Panc1 (cell line): ENCODE data around the gene SCLT1. TPM values are rescaled to one million over a fixed set of nuclear protein-coding genes. Genes with fewer than 3 reads are reported as not detected.

Experiments used
- ATAC-seq: fragments of 200-7000 bp; cut with Tn5 transposase; 2 replicates; pipeline ENCODE4 v1.9.1; 2020; ENCODE audit warnings: mild to moderate bottlenecking, moderate library complexity
- BruUV-seq: library from RNA; stranded (reverse); fragments of 400-500 nt; replicated peaks from 2 replicates; lab custom pipeline; 2021; lab: Mats Ljungman, UMichigan
- CTCF ChIA-PET: fragments of 300-600 bp; sonication (Branson Sonifier 250); formaldehyde crosslinking; loops from one replicate; lab custom pipeline; 2022; ENCODE audit warnings: antibody characterized with exemption; lab: Charles Lee
- POLR2A ChIA-PET: fragments of 300-600 bp; sonication (Branson Sonifier 250); formaldehyde crosslinking; loops from one replicate; lab custom pipeline; 2022; ENCODE audit warnings: antibody characterized with exemption; lab: Charles Lee
- DNase-seq: peaks from one replicate; pipeline ENCODE4 v3.0.0-alpha.2; 2010; ENCODE audit warnings: low read depth, low spot score
- H3K27ac ChIP-seq: 2 replicates; pipeline ENCODE4 v1.5.1; 2011; ENCODE audit warnings: mild to moderate bottlenecking, low read length, inconsistent platforms
- H3K27me3 ChIP-seq: fragments of 200-500 bp; sonication (Bioruptor generic); 2 replicates; pipeline ENCODE4 v1.6.0; 2014; ENCODE audit warnings: low read length, inconsistent platforms; ENCODE audit not compliant: control insufficient read depth, insufficient read depth
- H3K36me3 ChIP-seq: fragments of 200-500 bp; sonication (Bioruptor generic); 2 replicates; pipeline ENCODE4 v1.5.1; 2014; ENCODE audit warnings: inconsistent platforms, mild to moderate bottlenecking, low read length, moderate library complexity; ENCODE audit not compliant: control insufficient read depth, insufficient read depth
- H3K4me1 ChIP-seq: 2 replicates; pipeline ENCODE4 v1.5.1; 2011; ENCODE audit warnings: inconsistent platforms, mild to moderate bottlenecking, low read length, moderate library complexity; ENCODE audit not compliant: control insufficient read depth, insufficient read depth
- H3K4me3 ChIP-seq, 2 experiments: 2 replicates each; pipeline ENCODE4 v1.5.1; 2011 to 2012; ENCODE audit warnings: low read depth in 2 of 2, low read length in 2 of 2, mild to moderate bottlenecking in 2 of 2, inconsistent platforms in 1 of 2, moderate library complexity in 1 of 2
- H3K9me3 ChIP-seq: fragments of 200-500 bp; sonication (Bioruptor generic); 2 replicates; pipeline ENCODE4 v1.5.1; 2014; ENCODE audit warnings: low read depth, mild to moderate bottlenecking, inconsistent platforms, low read length, moderate library complexity; ENCODE audit not compliant: control insufficient read depth, insufficient read depth
- POLR2AphosphoS5 ChIP-seq: IDR thresholded peaks from 2 replicates; pipeline ENCODE4 v1.6.1; 2012; ENCODE audit warnings: mild to moderate bottlenecking, low read depth, low read length, moderate library complexity
- SIN3A ChIP-seq: IDR thresholded peaks from 2 replicates; pipeline ENCODE4 v1.6.1; 2012; ENCODE audit warnings: low read depth, mild to moderate bottlenecking, low read length, moderate library complexity, borderline replicate concordance; ENCODE audit not compliant: insufficient read depth
- TCF7L2 ChIP-seq: IDR thresholded peaks from 2 replicates; pipeline ENCODE4 v1.6.1; 2011; ENCODE audit warnings: mild to moderate bottlenecking, low read depth, low read length, inconsistent platforms
- in situ Hi-C: cut with HindIII; loops from 2 replicates; pipeline ENCODE4 v1.10.0; 2016; ENCODE audit warnings: low sequenced_read_pairs, low pct_unique_long_range_greater_than_20kb
- intact Hi-C: fragments of 100-400 bp; cut with micrococcal nuclease; formaldehyde crosslinking; loops from one replicate; pipeline ENCODE4 v1.10.0; 2022; ENCODE audit not compliant: unreplicated experiment
- total RNA-seq: library from RNA; stranded (reverse); gene quantifications from one replicate; pipeline ENCODE4 v1.2.1, GENCODE V29; 2021; ENCODE audit not compliant: unreplicated experiment
- TF ChIP-seq, protein P1 (sequence below): fragments of 450-650 bp; IDR thresholded peaks from 2 replicates; pipeline ENCODE4 v1.5.1; 2017; ENCODE audit warnings: mild to moderate bottlenecking
- TF ChIP-seq, protein P2 (sequence below), 2 experiments: IDR thresholded peaks; 2 replicates each; pipeline ENCODE4 v1.6.1; 2011 to 2012; ENCODE audit warnings: low read depth in 2 of 2, control low read depth in 1 of 2, low read length in 1 of 2, mild to moderate bottlenecking in 1 of 2, moderate library complexity in 1 of 2; ENCODE audit not compliant: insufficient read depth in 1 of 2

Gene SCLT1
- total RNA-seq, 1 experiment from 2014 or later = 9.7 TPM

DNA sequence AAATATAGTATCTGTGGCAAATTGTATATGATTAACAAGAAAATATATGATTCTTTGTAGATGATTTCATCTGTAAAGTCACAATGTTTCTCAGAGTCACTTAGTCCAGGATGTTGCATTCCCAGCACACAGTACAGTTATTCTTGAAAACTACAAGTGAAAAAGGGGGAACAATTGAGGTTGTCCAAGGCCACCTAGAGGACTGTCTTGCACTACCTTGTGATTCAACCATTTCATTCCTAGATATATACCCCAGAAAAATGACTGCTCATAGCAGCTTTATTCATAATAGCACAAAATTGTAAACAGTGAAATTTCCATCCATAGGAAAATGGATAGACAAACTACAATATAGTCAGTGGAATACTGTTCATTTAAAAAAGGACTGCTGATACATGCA, 18.6 kb upstream of the SCLT1 start:
- DNase-seq (no peak), ATAC-seq (no peak)
- Histone ChIP-seq H3K36me3 (no peaks in the 10 kb centered on the region), H3K4me1 (no peaks in the 10 kb centered on the region), H3K27ac (no peak overlapping the region), H3K9me3 (no peaks in the 10 kb centered on the region), H3K27me3 (no peaks in the 10 kb centered on the region), H3K4me3 (no peak overlapping the region)
- no TSS peak for BruUV-seq
- intact Hi-C loops = no loop called here
- ChIA-PET POLR2A (no interaction called here), CTCF (no interaction called here)
- in situ Hi-C loops = no loop called here
- TF ChIP-seq POLR2AphosphoS5 (no peak), TCF7L2 (no peak), SIN3A (no peak)
- TF ChIP-seq, protein P1, sequence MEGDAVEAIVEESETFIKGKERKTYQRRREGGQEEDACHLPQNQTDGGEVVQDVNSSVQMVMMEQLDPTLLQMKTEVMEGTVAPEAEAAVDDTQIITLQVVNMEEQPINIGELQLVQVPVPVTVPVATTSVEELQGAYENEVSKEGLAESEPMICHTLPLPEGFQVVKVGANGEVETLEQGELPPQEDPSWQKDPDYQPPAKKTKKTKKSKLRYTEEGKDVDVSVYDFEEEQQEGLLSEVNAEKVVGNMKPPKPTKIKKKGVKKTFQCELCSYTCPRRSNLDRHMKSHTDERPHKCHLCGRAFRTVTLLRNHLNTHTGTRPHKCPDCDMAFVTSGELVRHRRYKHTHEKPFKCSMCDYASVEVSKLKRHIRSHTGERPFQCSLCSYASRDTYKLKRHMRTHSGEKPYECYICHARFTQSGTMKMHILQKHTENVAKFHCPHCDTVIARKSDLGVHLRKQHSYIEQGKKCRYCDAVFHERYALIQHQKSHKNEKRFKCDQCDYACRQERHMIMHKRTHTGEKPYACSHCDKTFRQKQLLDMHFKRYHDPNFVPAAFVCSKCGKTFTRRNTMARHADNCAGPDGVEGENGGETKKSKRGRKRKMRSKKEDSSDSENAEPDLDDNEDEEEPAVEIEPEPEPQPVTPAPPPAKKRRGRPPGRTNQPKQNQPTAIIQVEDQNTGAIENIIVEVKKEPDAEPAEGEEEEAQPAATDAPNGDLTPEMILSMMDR = no peak
- TF ChIP-seq, protein P2, sequence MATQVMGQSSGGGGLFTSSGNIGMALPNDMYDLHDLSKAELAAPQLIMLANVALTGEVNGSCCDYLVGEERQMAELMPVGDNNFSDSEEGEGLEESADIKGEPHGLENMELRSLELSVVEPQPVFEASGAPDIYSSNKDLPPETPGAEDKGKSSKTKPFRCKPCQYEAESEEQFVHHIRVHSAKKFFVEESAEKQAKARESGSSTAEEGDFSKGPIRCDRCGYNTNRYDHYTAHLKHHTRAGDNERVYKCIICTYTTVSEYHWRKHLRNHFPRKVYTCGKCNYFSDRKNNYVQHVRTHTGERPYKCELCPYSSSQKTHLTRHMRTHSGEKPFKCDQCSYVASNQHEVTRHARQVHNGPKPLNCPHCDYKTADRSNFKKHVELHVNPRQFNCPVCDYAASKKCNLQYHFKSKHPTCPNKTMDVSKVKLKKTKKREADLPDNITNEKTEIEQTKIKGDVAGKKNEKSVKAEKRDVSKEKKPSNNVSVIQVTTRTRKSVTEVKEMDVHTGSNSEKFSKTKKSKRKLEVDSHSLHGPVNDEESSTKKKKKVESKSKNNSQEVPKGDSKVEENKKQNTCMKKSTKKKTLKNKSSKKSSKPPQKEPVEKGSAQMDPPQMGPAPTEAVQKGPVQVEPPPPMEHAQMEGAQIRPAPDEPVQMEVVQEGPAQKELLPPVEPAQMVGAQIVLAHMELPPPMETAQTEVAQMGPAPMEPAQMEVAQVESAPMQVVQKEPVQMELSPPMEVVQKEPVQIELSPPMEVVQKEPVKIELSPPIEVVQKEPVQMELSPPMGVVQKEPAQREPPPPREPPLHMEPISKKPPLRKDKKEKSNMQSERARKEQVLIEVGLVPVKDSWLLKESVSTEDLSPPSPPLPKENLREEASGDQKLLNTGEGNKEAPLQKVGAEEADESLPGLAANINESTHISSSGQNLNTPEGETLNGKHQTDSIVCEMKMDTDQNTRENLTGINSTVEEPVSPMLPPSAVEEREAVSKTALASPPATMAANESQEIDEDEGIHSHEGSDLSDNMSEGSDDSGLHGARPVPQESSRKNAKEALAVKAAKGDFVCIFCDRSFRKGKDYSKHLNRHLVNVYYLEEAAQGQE (IDR thresholded peaks at IDR 0.05; ENCODE audit: insufficient read depth in 1 of 2, low read depth in 2 of 2, low read length in 1 of 2) = no peak

DNA sequence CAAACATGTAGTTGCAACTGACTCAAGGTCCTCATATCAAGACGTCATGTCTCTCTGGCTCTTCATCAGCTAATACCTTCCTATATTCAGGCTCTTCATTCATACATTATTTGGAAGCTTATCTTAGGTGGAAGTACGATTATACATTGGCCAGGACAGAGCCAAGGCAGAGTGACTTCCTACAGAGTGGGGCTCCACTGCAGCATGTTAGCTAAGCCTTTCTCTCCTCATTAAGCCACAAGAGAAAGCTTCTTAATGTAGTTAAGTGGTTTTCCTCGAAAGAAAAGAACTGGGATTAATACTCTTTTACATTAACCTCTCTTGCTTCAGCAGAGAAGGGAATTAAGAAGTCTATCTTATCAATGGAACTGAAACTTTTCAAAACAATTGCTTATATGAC, 17.6 kb upstream of the SCLT1 start:
- Histone ChIP-seq H3K9me3 (no peaks in the 10 kb centered on the region), H3K4me3 (no peak overlapping the region), H3K36me3 (no peaks in the 10 kb centered on the region), H3K27me3 (no peaks in the 10 kb centered on the region), H3K27ac (no peak overlapping the region), H3K4me1 (no peaks in the 10 kb centered on the region)
- intact Hi-C loops (no loop called here), in situ Hi-C loops (no loop called here)
- ChIA-PET POLR2A (no interaction called here), CTCF (no interaction called here)
- no peak for ATAC-seq
- DNase-seq = no peak
- TF ChIP-seq TCF7L2 (no peak), POLR2AphosphoS5 (no peak), SIN3A (no peak)
- TF ChIP-seq, protein P1 = no peak
- TF ChIP-seq, protein P2 (IDR thresholded peaks at IDR 0.05; ENCODE audit: insufficient read depth in 1 of 2, low read depth in 2 of 2, low read length in 1 of 2) = no peak
- no TSS peak for BruUV-seq
